A549 treated with ZK216348 at 1 μM for 4 hours (cell line): ENCODE data around the gene SLC22A3. TPM values are rescaled to one million over a fixed set of nuclear protein-coding genes. Genes with fewer than 3 reads are reported as not detected.

ENCODE experiments used
- total RNA-seq: library from RNA; stranded (reverse); fragments of 200-300 nt; extraction: Qiagen RNA extraction; gene quantifications from 5 replicates; pipeline ENCODE4 v1.2.3, GENCODE V29; 2022; ENCODE audit warnings: low read depth

SLC22A3 gene
- total RNA-seq: 33.9 to 44.9 TPM (median 40.5 TPM) in 5 replicates

GRCh38 chr6:160348223-160349019 is at the start of gene SLC22A3:
Gene SLC22A3 (plus strand): TSS chr6:160348378. CDS start chr6:160348420, 42 bp downstream.

Other genes starting within 250 kb of the SLC22A3 start
- gene SLC22A1, start 226.6 kb upstream of the SLC22A3 start, total RNA-seq: 1.7 to 3.4 TPM (median 2.2 TPM) in 5 replicates
- gene SLC22A2, start 89.6 kb upstream of the SLC22A3 start, total RNA-seq: 0.25 to 0.34 TPM in 2 of 5 replicates, not detected in the others